ENCODE results near the gene IGF2BP3.

DNA sequence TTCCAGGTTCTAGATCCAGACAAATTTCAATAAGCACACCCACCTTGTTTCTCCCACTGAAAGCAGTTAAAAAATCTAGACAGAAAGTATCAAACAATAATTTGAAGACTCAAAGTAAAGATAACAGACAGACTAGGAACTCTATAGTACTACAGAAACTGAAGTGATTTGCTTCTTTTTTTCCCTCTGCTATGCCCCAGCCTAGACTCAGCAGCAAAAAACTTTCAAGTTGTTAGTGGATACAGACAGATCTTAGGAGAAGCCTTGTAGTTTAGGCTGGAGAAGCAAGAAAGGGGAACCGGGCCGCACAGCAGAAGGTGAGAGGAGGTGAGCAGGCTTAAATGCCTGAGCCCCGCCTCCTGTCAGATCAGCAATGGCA, 65.1 kb downstream of the IGF2BP3 start:
- TF ChIP-seq, protein P1, sequence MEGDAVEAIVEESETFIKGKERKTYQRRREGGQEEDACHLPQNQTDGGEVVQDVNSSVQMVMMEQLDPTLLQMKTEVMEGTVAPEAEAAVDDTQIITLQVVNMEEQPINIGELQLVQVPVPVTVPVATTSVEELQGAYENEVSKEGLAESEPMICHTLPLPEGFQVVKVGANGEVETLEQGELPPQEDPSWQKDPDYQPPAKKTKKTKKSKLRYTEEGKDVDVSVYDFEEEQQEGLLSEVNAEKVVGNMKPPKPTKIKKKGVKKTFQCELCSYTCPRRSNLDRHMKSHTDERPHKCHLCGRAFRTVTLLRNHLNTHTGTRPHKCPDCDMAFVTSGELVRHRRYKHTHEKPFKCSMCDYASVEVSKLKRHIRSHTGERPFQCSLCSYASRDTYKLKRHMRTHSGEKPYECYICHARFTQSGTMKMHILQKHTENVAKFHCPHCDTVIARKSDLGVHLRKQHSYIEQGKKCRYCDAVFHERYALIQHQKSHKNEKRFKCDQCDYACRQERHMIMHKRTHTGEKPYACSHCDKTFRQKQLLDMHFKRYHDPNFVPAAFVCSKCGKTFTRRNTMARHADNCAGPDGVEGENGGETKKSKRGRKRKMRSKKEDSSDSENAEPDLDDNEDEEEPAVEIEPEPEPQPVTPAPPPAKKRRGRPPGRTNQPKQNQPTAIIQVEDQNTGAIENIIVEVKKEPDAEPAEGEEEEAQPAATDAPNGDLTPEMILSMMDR (IDR thresholded peaks at IDR 0.05), result no peak
- no peak for TF ChIP-seq POLR2A (IDR thresholded peaks at IDR 0.05)
